Brain microvascular endothelial cell (primary cell): ENCODE measurements around the gene LASP1.
A peak's percentile ranks its signal among the peaks of the same experiment; 100 is the strongest.

ENCODE experiments used
- DNase-seq: peaks from one replicate; pipeline ENCODE4 v3.0.0-alpha.2; 2020
- H3K27ac ChIP-seq: fragments of 250-450 bp; sonication (Bioruptor Pico); 2 replicates; pipeline ENCODE4 v1.5.1; 2020; ENCODE audit warnings: mild to moderate bottlenecking, moderate library complexity
- H3K27me3 ChIP-seq: fragments of 250-450 bp; sonication (Bioruptor Pico); replicated peaks from 2 replicates; pipeline ENCODE4 v1.5.1; 2020; ENCODE audit warnings: mild to moderate bottlenecking
- H3K36me3 ChIP-seq: fragments of 250-450 bp; sonication (Bioruptor Pico); replicated peaks from 2 replicates; pipeline ENCODE4 v1.5.1; 2020; ENCODE audit warnings: mild to moderate bottlenecking
- H3K4me3 ChIP-seq: 2 replicates; pipeline ENCODE4 v1.5.1; 2011; ENCODE audit warnings: low read depth, mild to moderate bottlenecking, control low read depth, low read length, moderate library complexity
- in situ Hi-C: cut with HindIII; loops from 2 replicates; pipeline ENCODE4 v1.10.0; 2017; ENCODE audit warnings: low sequenced_read_pairs, low pct_ligation_motif_present
- TF ChIP-seq, protein P1 (sequence below): IDR thresholded peaks from 2 replicates; pipeline ENCODE4 v1.5.1; 2011; ENCODE audit warnings: low read depth, mild to moderate bottlenecking, moderate library complexity, low read length, control low read depth, inconsistent platforms; ENCODE audit errors: missing control alignments

The LASP1 gene

DNA sequence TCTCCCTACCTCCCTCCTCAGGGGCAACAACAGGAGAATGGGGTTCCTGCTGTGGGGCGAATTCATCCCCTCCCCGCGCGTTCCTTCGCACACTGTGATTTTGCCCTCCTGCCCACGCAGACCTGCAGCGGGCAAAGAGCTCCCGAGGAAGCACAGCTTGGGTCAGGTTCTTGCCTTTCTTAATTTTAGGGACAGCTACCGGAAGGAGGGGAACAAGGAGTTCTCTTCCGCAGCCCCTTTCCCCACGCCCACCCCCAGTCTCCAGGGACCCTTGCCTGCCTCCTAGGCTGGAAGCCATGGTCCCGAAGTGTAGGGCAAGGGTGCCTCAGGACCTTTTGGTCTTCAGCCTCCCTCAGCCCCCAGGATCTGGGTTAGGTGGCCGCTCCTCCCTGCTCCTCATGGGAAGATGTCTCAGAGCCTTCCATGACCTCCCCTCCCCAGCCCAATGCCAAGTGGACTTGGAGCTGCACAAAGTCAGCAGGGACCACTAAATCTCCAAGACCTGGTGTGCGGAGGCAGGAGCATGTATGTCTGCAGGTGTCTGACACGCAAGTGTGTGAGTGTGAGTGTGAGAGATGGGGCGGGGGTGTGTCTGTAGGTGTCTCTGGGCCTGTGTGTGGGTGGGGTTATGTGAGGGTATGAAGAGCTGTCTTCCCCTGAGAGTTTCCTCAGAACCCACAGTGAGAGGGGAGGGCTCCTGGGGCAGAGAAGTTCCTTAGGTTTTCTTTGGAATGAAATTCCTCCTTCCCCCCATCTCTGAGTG is 49.6 kb downstream of the LASP1 start:
- no peak for DNase-seq
- Histone ChIP-seq H3K27me3 (no peaks in the 10 kb centered on the region), H3K36me3 (peaks cover 62% of the 10 kb centered on the region), H3K27ac (no peak overlapping the region), H3K4me3 (no peak overlapping the region)
- in situ Hi-C loops: no loop called here
- TF ChIP-seq, protein P1, sequence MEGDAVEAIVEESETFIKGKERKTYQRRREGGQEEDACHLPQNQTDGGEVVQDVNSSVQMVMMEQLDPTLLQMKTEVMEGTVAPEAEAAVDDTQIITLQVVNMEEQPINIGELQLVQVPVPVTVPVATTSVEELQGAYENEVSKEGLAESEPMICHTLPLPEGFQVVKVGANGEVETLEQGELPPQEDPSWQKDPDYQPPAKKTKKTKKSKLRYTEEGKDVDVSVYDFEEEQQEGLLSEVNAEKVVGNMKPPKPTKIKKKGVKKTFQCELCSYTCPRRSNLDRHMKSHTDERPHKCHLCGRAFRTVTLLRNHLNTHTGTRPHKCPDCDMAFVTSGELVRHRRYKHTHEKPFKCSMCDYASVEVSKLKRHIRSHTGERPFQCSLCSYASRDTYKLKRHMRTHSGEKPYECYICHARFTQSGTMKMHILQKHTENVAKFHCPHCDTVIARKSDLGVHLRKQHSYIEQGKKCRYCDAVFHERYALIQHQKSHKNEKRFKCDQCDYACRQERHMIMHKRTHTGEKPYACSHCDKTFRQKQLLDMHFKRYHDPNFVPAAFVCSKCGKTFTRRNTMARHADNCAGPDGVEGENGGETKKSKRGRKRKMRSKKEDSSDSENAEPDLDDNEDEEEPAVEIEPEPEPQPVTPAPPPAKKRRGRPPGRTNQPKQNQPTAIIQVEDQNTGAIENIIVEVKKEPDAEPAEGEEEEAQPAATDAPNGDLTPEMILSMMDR: no peak

DNA sequence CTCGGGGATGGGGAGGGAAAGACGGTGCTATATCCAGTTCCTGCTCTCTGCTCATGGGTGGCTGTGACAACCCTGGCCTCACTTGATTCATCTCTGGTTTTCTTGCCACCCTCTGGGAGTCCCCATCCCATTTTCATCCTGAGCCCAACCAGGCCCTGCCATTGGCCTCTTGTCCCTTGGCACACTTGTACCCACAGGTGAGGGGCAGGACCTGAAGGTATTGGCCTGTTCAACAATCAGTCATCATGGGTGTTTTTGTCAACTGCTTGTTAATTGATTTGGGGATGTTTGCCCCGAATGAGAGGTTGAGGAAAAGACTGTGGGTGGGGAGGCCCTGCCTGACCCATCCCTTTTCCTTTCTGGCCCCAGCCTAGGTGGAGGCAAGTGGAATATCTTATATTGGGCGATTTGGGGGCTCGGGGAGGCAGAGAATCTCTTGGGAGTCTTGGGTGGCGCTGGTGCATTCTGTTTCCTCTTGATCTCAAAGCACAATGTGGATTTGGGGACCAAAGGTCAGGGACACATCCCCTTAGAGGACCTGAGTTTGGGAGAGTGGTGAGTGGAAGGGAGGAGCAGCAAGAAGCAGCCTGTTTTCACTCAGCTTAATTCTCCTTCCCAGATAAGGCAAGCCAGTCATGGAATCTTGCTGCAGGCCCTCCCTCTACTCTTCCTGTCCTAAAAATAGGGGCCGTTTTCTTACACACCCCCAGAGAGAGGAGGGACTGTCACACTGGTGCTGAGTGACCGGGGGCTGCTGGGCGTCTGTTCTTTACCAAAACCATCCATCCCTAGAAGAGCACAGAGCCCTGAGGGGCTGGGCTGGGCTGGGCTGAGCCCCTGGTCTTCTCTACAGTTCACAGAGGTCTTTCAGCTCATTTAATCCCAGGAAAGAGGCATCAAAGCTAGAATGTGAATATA is 50.8 kb downstream of the LASP1 start:
- peaks cover 51% of the 10 kb centered on the region for H3K36me3 ChIP-seq
- in situ Hi-C loops: no loop called here
- no peak for DNase-seq
- H3K27ac ChIP-seq: no peak overlapping the region
- H3K4me3 ChIP-seq: no peak overlapping the region
- no peaks in the 10 kb centered on the region for H3K27me3 ChIP-seq
- TF ChIP-seq, protein P1: no peak

DNA sequence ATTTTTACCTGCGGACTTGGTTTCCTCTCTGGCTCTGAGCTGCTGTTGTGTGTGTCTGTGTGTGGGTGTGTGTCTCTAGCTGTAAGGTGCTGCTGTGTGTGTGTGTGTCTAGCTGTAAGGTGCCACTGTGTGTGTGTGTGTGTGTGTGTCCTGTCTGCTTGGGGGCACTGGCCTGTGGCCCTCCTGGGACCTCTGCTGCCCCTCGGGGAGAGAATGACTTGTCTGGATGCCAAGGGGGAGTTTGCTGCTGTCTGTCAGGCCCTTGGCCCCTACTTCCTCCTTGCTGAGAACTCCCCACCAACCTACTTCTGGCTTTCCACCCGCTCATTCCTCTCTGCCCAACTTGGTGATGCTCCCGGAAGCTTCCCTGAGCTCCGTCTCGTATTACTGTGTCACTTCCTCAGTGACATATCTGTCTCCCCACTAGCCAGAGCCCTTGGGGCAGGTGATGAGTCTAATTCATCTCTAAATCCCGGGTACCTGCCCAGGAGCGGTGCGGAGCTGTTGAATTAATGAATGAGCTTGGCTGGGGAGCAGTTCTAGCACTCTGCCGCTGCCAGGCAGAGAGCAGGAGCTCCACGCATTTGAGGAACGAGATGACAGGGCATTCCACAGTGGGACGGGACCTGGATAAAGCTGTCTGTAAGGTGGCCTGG is 52.0 kb downstream of the LASP1 start:
- in situ Hi-C loops: no loop called here
- DNase-seq: no peak
- no peak overlapping the region for H3K4me3 ChIP-seq
- TF ChIP-seq, protein P1: no peak
- H3K36me3 ChIP-seq: peaks cover 38% of the 10 kb centered on the region
- H3K27ac ChIP-seq: no peak overlapping the region
- H3K27me3 ChIP-seq: no peaks in the 10 kb centered on the region

DNA sequence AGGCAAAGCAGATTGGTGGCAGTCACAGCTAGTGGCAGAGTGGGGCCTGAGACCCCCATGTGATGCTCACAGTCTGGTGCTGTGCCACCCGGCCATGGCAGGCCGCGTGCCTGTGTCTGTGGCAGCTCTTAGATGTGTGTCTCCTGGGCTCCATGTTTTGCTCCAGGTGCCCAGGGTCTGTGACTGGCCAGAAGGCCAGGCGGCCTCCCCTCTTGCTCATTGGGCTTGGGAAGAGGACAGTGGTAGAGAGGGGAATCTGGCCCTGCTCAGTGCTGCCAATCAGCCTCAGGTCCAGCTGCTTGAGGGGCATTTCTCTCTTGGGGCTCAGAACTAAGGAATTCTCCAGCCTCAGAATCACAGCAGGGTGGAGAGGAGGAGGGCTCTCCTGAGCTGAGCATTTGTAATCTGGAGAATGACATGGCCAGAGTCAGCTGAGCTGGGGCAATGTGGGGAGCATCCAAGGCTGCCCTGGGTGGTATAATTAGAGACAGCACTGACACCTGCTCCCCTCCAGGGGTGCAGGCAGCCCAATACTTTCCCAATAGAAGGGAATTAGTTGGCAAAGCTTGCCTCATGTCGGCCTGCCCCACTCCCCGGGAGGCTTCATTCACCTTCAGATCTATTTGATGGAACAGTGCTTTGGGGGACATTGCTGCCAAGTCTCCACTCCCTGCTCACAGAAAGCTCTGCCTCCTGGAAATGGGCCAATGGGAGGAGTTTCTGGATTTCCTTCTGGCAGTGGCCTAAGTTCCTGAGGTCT is 52.9 kb downstream of the LASP1 start:
- TF ChIP-seq, protein P1: no peak
- in situ Hi-C loops: no loop called here
- no peaks in the 10 kb centered on the region for H3K27me3 ChIP-seq
- peaks cover 33% of the 10 kb centered on the region for H3K36me3 ChIP-seq
- peak overlapping the region; percentile 38 for H3K27ac ChIP-seq
- no peak overlapping the region for H3K4me3 ChIP-seq
- DNase-seq: no peak

DNA sequence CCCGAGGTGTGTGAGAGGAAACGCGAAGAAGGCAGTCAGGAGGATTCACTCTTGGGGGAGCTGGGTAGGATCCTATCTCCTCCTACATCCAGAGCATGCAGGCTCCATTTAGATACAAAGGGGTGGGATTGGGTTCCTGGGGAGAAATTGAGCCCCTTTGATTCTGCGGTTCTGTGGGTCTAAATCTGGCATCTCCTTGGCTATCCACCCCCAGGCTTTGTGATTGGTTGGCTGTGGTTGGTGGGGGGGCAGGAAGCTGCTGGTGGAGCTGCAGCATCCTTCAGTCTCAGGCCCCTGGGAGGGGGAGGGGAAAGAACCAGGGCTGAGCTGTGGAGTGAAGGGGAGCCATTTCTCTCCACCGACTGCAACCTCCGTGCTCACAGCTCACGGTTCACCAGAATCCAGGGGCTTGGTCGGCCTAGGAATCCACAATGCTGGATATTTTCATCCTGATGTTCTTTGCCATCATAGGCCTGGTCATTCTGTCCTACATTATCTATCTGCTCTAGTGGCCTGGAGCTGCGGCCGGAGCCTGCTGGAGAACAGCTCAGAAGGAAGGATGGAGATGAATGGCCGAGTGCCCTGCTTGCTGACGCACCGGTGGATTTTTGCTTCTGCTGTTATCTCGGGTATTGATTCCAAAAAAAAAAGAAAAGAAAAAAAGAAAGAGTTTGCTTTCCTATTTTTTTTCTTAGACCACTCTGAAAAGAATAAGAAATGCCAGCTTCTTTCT is 55.6 kb downstream of the LASP1 start, which contains the start of gene LASP1NB:
Gene LASP1NB (plus strand): TSS at position 352 of the 733 bp plus-strand sequence.
- TF ChIP-seq, protein P1: no peak
- H3K36me3 ChIP-seq: peaks cover 7% of the 10 kb centered on the region
- peak within 1 kb of the TSS; percentile 40 for H3K4me3 ChIP-seq
- no peaks in the 10 kb centered on the region for H3K27me3 ChIP-seq
- peak within 1 kb of the TSS; percentile 53 for H3K27ac ChIP-seq
- in situ Hi-C loops: no loop called here
- peak; percentile 69 for DNase-seq
